HG03439 (cell line): ENCODE measurements around the gene PRDM11.
"Not testable (repeated sequence)": the region's sequence is repeated elsewhere in the genome, so short reads cannot be mapped to it uniquely, and the experiment has no call there.

Experiments
- ATAC-seq: cut with Tn5 transposase; IDR thresholded peaks from one replicate; pipeline ENCODE4 v1.9.1; 2021; ENCODE audit warnings: mild to moderate bottlenecking, moderate library complexity; ENCODE audit not compliant: unreplicated experiment

The PRDM11 gene

DNA sequence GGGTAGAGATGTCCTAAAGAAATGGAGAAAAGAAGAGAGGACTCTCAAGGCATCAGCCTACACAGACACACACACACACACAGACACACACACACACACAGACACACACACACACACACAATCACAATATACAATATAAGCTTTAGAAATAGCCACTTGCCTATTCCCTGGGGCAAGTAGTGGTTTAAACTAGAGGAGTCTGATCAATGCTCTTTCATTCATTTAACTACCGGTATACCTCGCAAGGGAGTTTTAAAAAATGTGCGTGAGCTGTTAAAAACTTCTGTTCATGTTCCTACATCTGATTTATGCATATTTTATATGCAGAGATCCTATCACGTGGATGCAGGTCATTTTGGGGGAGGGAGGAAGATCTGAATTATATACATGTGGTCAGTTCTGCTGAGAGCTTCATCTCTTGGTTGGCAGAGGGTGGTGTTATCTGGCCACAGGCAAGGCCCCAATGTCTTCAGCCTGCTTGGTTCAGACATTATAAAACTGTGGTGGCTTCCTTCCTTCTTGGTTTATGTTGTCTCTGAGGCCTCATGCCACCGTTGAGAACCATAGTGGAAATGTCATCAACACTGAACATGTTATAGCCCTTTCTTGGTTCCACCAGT lies 83.1 kb downstream of the PRDM11 start:
- no peak for ATAC-seq

DNA sequence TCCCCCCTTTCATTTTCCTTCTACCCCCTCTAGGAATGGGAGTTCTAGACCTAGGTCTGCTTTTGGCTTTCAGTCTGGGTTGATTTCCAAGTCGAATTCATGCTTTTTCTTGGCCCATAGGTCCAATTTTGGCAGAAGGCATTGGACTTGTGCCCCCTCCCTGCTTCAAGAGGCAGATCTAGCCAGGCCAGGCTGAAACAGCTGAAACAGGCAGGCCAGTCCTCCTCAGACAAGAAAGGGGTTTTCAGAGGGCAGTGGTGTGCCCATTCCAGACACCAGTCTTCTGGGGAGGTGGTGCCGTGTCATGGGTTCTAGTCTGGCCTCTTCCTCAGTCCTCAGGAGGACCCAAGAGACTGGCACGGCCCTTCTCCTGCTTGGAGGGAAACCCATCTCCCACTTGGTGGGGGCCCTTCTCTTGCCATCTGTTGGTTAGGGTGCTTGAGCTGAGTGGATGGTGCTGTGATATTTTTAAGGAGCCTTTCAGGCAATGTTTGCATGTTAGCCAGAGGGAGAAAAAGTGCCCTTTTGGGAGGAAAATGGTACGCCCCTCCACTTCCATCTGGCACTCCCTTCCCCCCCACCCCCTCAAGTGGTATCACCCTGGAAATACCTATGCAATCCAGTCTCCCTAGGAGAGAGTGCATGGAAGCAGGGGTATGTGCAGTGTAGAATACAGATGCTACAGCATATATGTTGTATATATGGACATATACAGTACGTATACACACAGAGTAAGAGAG lies 86.1 kb downstream of the PRDM11 start:
- no peak for ATAC-seq

DNA sequence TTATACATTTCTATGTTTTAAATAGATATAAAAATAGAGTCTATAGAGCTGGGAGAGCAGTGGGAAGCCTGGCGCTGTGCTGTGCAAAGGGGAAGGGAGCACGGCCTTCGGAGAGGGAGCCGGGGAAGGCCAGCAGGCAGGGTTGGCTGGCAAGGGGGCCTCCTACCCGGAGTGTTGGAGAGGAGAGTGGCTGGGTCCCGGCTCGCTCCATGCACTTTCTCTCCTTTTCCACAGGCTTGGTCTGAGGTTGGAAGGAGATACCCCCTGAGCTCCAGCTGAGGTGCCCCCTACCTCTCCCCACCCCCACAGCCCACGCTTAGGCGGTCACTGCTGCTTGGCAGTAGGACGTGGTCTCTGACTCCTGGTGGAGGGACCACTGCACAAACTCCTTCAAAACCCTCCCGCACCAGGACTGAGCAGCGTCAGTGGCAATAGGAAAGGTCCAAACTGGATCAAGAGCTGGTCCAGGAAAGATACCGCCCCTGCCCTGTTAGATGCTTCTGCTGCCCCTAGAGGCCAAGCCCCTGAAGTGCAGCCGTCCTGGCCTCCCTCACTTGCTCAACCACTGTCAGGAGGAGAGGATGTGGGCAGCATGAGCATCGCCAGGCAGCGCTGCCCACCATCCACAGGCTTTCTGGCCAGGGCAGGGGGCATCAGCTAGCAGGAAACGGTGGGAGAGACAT lies 86.8 kb downstream of the PRDM11 start:
- peak; percentile 67 for ATAC-seq

DNA sequence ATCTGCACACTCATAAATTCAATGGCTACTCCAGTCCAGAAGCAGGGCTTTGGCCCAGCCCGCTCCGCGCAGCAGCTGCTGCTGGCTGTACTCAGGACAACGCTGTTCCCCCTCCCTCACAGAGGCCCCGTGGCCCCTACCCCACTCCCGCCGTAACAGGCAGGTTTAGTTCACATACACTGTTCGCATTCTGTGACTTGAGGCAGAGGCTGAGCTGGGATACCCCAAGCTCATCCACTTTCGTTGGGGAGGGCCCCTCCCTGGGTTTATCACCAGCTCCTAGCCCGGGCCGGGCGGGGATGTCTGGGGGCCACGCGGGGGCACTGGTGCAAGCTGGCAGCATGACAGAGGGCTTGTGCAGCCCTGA lies 87.3 kb downstream of the PRDM11 start:
- no peak for ATAC-seq

DNA sequence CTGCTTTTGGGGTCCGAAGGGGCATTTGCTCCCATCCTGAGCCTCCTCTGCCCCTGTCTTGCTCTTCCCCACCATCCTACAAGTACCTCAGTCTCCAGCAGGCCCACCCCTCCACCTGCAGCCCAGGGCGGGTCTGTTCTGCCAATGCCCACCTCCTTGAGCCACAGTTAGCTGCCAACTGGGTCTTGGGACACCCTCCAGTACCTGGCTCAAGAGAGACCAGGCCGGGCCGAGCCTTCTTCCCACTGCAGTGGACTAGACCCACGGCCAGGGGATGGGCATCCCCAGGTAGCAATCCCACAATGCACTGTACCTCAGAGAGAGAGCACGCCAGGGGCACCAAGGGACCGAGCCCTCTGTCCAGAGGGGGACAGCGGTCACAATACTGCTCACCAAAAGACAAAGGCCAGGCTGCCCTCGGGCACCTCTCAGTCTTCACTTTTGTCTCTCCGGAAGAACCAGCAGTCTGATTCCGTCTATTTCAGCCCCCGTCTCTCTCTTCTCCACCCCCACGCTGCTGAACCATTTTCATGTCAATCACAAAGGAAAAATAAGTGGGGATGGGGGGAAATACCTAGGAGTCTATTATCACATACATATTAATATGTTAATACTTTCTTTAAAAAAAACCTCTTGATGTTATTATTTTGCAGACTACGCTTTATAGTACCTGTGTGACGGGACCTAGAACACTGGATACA lies 88.0 kb downstream of the PRDM11 start:
- ATAC-seq, result no peak

DNA sequence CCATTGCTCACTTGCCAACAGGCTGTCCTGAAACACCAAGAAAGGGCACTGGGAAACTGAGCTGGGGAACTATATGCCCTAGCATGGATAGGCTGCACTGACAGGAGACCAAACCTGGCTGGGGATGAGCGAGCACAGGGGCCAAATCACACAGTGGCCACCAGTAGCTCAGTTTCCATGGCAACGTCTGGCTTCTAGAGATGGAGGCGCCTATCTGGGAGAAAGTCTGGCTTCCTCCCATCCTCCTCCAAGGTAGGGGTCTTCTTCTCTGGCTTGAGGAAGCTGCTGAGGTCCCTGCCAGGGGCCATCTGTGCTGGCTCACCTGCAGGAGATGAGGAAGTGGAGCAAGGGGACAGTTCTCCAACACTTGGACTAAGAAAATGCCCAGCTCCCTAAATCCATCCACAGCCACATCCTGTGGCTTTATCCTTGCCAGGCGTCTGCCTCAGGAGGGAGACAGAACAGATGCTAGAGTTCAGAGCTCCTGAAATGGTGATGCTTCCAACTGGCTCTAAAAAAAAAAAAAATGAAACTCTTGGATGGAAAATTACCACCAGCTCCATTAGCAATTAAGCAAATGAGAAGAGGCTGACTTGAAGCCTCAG lies 91.4 kb downstream of the PRDM11 start:
- no peak for ATAC-seq

DNA sequence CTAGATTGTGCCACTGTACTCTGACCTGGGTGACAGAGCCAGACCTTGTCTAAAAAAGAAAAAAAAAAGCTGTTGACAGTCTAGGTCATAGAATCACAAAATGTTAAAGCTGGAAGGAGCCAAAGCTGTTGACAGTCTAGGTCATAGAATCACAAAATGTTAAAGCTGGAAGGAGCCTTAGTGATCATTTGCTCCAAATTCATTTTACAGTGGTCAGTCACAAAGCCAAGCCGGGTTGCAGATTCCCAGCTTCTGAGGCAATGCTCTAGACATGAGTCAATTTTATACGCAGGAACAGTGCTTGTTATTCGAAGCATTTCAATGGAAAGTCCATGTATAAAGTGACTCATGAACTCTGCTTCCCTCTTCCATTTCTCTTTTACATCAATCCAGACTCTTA lies 92.3 kb downstream of the PRDM11 start:
- ATAC-seq, result no peak

DNA sequence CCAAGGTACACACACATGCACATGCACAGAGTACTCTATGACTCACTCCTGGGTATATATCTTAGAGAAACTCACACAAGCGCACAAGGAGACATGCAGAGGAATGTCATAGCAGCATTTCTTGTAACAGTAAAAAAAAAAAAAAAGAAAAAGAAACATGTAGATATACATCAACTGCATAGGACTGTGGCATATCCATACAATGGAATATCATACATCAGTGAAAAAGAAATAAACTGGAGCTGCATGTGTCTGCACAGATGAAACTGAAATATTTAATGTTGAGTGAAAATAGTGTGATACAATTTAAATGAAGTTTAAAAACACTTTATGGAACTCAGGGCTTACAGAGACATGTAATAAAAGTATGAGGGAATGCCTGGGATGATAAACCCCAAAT lies 93.3 kb downstream of the PRDM11 start:
- no peak for ATAC-seq

DNA sequence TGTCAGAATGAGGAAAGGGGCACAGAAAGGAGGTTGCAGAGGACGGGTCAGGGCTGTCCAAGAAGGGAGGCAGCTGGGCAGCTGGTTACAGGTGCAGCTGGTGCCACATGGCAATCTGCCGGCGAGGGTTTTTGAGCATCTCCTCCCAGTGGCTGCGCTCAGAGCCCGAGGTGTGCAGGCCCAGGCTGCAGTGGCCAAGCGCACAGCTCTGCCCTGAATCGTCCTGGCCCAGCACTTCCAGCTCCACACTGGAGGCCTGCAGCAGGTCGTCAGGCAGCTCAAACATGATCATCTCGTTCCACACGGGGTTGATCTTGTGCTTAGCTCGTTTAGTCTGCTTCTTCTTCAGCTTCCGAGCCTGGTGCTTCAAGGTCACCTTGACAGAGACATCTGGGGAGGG lies 97.5 kb downstream of the PRDM11 start:
- ATAC-seq, result no peak

DNA sequence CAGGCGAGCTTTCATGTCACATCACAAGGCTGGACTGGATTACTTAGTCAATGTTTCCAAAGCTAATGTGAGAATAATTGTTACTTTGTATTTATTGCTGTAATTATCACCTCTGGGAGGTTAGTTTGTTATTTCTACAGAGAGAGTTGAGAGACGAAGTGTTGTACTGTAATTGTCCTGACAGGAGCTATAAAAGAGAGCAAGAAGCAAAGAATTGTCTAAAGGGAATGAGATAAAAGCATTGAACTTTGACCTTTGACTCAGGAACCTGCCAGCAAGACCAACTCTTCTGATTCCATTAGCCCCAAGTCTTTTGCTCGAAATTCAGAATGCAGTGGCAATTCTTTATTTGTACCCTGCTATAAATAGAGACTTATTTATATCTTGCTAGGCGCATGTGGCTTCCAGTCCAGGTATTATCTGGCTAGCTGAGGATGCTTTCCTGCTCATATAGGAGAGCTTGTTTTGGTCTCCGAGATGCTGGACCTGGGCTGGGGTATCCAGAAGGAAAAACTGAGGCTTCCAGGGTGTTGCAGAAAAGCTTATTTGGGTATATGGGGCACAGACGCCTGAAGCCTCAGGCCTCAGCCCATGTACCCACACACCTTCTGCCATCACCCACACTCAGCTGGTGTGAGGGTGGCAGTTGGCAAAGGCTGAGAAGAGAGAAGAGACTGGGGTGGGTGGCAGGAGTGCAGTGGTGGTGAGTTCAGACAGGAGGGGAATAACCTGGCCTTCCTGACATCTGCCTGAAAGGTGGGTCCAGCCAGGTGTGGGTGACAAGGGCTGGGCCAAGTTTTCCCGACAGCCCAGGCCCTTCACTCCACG lies 99.0 kb downstream of the PRDM11 start:
- ATAC-seq, result no peak

DNA sequence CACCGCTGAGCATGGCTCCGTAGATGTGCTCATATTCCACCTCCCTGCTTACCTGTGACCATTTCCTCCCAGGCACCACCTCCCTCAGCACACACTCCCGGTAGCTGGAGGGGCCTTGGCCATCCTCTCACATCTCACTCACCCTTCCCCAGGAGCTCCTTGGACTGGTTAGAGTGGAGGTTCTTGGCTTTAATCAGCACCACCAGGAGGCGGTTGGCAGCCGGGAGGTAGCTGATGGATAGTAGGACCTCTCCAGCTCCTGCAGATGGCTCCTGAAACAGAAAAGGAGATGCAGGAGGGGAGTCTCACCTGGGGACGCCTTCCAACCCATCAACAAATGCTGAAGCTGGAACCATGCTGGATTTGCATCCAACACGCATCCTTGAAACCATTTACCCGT lies 99.8 kb downstream of the PRDM11 start:
- ATAC-seq, result no peak

DNA sequence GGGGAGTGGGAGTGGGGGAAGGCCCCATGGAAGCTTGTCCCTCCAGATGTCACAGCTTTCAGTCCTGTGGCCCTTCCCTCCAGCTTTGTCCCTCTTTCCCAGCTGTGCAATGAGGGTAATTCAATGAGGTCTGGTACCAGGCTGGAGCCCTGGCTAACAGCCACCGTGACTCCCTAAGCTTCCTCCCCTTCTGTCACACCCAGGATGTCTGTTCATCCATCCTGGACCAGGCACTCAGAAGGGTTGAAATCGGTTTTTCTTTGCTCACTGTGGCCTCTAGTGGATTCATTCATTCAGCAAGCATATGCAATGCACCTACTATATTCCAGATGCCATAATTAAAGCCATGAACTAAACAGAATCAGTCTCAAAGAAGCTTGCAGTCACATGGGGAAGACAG lies 101.0 kb downstream of the PRDM11 start:
- ATAC-seq, result no peak

DNA sequence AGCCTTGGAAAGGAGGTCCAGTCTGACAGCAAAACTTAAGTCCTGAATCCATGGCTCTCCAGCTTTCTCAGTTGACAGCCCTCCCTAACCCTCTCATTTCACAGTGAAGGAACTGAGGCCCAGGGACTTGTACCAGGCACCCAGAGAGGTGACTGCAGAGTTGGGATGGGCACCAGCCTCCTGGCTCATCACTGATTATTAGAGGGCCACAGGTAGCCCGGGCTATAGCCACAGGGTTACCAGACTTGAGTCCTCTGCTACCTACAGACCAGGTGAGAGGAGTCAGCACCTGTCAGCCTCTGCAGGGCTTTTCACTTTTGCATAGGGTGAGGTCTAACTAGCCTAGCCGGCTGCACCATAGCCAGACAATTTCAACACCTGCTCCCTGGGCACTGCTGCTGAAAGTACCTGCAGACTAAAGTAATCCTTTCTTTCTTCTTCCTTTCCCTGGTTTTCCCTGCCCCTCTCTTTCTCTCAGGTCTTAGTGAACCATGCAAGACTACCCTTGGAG lies 102.1 kb downstream of the PRDM11 start:
- ATAC-seq, result no peak

DNA sequence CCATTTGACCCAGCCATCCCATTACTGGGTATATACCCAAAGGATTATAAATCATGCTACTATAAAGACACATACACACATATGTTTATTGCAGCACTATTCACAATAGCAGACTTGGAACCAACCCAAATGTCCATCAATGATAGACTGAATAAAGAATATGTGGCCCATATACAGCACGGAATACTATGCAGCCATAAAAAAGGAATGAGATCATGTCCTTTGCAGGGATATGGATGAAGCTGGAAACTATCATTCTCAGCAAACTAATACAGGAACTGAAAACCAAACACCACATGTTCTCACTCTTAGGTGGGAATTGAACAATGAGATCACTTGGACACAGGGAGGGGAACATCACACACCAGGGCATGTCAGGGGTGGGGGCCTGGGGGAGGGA lies 102.9 kb downstream of the PRDM11 start:
- not testable (repeated sequence) for ATAC-seq

DNA sequence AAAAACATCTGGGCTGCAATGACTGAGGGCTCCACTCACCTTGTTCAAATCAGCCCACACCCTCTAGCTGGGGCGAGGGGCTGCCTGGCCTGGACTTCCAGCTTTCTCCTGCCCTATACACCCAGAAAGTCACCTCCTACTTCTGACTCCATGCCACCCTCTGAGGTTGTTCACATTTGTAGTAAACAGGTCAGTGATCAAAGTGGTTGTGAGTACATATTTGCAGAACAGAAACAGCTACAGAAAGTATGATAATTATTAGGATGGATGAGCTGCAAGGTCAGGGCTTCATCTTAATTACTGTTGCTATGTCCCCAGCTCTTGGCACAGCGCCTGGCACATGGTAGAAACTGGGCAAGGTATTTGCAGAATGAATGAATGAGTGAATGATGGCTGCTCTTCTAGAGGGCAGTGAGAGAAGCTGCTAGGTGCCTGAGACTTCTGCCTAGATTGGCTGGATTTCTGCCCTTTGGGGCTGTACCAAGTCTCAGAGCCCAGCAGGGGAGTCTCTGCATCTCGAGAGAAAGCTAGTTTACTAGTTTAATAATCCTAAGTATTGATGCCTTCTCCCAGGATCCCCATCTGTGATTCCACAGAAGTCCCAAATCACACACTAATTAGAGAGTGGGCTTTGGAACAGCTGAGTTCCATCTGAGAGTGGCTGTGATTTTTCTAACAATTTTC lies 103.7 kb downstream of the PRDM11 start:
- no peak for ATAC-seq

DNA sequence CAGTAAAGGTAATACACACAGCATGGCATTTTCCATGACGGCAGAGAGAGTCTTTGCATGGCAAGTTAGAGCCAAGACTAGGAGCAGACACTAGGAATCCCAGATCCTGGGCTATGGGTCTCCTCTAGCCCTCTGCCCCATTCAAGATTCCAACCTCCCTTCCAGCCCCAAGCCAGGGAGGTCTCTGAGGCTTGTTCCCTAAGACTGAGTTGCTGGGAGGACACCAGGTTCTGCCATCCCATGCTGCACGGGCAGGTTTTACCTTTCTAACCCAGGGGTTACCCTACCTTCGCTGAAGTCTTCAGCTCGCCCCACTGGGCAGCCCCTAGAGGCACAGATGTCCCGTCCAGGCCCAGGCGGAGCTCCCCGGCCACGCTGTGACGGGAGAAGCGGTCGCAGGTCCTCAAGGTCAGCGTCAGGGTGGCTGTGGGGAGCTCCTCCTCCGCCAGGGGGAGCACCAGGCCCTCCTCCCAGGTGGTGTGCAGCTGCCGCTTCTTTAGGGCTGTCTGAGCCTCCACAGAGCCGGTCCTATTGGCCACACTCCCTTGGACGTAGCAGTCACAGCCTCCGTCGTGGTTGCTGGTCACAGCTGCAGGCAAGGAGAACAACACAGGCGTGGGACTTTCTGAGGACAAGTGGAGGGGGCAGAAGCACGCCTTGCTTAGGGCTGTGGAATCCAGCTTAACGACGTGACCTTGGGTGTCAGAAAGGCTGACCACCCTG lies 105.9 kb downstream of the PRDM11 start:
- peak; percentile 66 for ATAC-seq

DNA sequence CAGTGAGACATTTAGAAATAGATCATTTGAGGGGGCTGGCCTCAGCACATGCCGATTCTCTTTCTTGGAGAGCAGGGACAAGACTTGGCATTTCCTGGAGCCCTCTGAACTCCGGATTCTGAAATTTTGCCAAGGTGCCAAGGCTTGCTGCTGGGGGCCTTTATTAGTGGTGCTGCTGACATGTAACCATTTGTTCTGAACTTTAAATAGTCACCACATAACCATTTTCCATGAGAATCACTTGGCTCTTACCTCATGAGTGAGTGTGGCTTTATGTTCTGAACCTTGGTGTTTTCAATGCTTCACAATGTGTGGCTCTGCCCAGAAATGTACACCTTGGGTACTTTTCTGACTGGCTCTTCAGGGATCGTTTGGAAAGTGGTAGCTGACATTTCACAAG lies 106.4 kb downstream of the PRDM11 start:
- ATAC-seq, result no peak

DNA sequence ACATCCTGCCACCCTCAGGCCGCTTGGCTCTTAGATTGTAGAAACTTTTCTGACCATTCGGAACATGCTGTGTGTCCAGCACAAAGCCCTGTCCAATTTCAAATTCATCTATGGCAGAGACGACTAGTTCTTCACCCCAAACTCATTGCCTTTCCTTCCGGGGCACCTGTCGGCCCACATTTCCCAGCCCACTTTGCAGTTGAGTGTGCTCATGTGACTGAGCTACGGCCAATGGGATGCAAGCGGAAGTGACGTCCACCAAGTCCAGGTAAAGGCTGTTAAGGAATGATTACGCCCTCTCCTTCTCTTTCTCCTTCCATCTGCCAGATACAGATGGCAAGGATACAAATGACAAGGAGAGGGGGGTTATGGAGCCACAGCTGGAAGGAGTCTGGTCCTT lies 107.2 kb downstream of the PRDM11 start:
- ATAC-seq, result no peak

DNA sequence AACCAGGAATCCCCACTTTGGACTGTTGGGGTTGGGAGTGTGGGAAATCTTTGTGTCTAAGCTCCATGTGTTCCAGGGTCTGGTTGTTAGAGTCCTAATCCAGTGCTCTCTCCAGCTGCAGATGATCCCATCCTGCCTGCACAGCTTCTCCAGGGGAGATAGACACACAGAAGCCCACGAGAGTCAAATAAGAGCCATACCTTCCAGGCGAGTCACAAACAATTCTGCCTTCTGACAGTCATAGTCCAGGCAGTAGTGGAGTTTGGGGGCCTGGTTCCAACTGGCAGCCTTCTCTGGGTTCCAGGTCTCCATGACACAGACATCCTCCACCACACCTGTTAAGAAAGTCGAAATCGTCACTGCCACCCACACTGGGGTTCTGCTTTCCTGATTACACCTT lies 107.6 kb downstream of the PRDM11 start:
- no peak for ATAC-seq
